GM13977 (cell line): ENCODE data around the gene ZFP91.
"Not testable (repeated sequence)": the region's sequence is repeated elsewhere in the genome, so short reads cannot be mapped to it uniquely, and the experiment has no call there.

Experiments
- DNase-seq: peaks from one replicate; pipeline ENCODE4 v3.0.0; 2012; ENCODE audit warnings: low spot score
- in situ Hi-C: fragments of 300-500 bp; cut with MboI; formaldehyde crosslinking; loops from one replicate; pipeline ENCODE4 v1.12.0; 2022; ENCODE audit warnings: low sequenced_read_pairs, low pct_unique_long_range_greater_than_20kb, mixed read lengths, inconsistent platforms; ENCODE audit not compliant: unreplicated experiment
- TF ChIP-seq, protein P1 (sequence below): IDR thresholded peaks from 2 replicates; pipeline ENCODE4 v1.5.1; 2012; ENCODE audit warnings: mild to moderate bottlenecking, control low read depth; ENCODE audit not compliant: insufficient read depth; ENCODE audit errors: extremely low read depth, missing control alignments

ZFP91 gene

DNA sequence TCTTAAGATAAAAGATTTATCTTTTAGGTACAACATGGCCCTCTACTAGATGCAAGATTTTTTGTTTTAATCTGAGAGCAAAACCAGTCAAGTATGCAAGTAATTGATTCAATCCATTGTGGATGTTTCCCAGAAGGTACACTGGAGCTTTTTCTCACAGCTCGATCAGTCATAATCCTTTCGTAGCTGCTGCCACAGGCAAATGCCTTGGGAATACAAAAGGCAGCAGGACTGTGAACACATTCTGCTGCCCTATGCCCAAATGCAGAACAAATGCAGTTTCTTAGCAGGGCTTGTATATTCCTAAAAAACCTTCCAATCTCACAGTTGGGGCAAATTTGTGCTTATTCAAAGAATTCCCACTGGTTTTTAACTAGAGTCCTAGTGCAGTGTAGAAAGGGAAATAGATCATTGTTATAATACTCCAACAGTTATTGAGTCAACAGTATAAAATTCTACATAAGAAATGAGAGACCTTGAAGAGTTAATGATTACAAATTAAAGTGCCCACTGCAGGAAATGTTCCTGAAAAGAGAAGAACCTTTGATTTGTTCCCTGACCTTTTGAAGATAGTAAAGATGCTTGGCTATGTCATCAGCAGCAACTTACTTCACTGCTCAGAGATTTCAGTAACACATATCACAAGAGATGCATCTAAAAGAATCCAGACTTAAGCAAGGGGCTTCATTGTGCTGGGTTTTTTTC lies 17.3 kb upstream of the ZFP91 start:
- DNase-seq = no peak
- TF ChIP-seq, protein P1, sequence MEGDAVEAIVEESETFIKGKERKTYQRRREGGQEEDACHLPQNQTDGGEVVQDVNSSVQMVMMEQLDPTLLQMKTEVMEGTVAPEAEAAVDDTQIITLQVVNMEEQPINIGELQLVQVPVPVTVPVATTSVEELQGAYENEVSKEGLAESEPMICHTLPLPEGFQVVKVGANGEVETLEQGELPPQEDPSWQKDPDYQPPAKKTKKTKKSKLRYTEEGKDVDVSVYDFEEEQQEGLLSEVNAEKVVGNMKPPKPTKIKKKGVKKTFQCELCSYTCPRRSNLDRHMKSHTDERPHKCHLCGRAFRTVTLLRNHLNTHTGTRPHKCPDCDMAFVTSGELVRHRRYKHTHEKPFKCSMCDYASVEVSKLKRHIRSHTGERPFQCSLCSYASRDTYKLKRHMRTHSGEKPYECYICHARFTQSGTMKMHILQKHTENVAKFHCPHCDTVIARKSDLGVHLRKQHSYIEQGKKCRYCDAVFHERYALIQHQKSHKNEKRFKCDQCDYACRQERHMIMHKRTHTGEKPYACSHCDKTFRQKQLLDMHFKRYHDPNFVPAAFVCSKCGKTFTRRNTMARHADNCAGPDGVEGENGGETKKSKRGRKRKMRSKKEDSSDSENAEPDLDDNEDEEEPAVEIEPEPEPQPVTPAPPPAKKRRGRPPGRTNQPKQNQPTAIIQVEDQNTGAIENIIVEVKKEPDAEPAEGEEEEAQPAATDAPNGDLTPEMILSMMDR = no peak
- in situ Hi-C loops = no loop called here

DNA sequence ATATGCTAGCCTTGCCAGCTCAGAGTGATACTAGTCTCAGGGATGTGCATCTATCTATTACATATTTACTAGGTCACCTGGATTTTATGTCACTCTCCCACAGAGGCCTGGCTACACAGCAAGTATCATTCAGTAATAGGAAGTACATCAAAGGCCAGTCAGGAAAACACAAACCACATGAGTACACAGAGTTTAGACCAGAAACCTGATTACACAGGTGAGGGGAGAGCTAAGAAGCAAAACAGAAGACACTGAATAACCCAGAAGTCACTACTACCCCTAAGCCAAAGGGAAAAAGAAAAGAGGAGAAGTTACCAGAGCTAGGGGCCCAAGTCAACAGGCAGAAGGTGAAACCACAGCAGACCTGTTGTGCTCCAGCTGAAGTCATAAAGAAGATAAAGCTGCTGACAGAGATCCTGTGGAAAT lies 16.5 kb upstream of the ZFP91 start:
- TF ChIP-seq, protein P1 = no peak
- in situ Hi-C loops = no loop called here
- DNase-seq = no peak

DNA sequence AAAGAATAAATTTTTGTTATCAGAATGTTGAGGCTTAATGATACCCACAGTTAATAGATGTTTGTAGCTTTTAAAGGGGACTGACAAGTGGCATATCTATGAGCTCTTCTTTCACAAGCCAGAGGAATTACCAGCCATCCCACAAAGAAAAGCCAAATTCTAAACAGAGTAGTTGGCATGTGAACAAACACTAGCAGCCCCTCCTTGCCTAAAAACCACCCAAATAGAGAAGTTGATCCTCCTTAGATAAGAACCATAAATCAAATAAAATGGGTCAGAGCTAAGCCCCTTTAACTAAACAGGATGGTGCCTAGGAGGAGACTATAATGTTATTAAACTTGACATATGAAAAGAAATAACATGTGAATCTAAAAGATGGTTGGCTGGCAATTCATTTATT lies 14.6 kb upstream of the ZFP91 start:
- DNase-seq = no peak
- in situ Hi-C loops = no loop called here
- TF ChIP-seq, protein P1 = no peak

DNA sequence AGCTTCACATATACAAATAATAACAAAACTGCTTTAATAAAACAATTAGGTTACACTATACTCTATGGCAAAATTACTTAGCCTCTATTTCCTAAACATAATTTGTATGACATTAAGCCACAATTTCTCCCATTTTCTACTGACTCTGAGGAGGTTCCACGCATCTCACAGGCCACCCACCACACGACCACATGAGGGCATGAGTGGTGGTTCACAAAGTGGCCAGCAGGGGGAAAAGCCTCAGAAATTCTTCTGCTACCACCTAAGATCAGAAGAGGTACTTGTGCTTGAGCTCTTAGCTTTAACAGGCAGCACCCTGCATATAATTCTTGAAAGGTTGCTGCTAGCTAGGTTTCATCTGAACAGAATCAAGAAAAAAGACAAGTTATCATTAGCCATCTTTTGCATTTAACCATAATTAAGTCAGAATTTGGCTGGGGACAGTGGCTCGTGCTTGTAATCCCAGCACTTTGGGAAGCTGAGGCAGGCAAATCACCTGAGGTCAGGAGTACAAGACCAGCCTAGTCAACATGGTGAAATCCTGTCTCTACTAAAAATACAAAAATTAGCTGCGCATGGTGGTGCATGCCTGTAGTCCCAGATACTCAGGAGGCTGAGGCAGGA lies 10.9 kb upstream of the ZFP91 start:
- in situ Hi-C loops = no loop called here
- TF ChIP-seq, protein P1 = peak; percentile 70
- DNase-seq = peak; percentile 24

DNA sequence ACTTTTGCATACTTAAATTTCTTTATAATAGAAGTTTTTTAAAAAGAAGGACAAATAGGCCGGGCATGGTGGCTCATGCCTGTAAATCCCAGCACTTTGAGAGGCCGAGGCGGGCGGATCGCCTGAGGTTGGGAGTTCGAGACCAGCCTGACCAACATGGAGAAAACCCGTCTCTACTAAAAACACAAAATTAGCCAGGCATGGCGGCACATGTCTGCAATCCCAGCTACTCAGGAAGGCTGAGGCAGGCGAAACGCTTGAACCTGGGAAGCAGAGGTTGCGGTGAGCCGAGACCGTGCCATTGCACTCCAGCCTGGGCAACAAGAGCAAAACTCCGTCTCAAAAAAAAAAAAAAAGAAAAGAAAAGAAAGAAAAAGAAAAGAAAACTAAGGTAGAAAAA lies 6.0 kb upstream of the ZFP91 start:
- in situ Hi-C loops, DNase-seq: not testable (repeated sequence)

DNA sequence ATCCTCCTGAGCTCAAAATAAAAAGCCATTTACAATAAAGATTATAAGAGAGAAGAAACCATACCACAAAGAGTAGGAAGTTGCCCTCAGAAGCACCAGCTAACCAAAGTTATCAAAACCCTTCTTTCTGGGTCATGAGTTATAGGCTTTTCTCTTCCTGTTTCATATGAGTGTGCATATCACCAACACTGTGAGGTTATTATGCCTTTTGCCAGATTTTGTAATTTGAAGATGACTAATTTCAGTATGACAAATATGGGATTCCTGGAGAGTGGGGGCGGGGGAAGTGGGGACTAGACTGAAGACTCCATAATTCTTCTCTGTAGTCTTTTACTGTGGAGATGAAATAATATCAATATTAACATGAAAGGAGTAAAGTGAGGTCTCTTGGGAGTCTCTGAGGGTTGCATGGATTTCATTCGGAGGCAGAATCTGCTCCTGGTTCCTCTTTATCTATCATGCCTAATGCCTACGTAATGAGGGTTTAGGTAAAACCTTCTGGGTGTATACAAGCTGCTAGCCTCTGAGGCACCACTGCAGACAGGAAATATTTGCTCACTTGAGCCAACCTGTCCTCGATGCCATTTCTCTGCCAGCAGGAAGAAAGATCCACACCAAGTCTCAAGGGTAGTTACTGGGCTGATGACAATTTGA lies 5.3 kb upstream of the ZFP91 start:
- peak; percentile 18 for DNase-seq
- in situ Hi-C loops = no loop called here
- TF ChIP-seq, protein P1 = no peak

DNA sequence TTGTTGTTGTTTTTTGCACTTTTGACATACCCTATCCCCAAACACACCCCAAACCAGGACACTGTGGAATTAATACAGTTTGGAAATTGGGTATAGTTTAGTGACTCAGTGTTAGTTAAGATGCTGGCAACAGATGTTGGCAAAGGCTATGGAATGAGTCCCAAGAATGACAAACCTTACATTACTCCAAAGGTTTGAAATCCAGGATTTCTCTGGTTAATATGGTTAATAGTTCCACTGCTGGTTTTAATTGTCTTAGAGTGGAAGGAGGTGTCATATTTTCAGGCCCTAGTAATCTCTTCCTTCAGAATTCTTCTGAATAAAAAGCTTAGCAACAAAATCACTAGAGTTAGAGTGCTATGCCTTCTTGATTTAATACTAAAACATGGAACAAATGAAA lies 4.0 kb upstream of the ZFP91 start:
- in situ Hi-C loops = no loop called here
- TF ChIP-seq, protein P1 = no peak
- DNase-seq = no peak
